Measurements from ENCODE around the gene MAU2.

MAU2 gene

DNA sequence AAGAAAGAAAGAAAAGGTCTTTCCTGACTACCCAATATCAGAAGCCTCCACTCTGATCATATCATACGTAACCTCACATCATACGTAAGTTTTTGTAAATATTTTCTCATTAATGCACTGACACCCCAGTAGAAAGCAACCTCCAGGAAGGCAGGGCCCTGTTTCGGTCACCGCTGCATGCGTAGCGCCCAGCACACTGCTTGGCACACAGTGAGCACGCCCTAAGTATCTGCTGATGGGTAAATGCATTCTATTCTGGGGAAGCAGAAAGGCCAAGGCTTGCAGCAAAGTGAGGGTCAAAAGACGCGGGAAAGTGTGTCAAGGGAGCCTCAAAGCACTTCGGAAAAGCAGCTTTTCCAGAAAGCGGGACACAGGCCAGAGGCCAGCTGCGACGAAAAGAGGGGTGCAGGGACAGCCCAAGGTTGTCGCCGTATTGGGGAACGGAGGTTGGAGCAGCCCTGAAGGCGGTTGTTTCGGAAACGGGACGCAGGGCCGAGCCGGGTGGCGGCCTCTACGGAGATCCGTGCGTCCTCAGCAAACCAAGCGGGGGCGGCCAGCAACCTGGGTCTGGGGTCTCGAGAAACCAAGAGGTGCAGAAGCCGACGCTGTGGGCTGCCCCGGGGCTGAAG lies 783 bp upstream of the MAU2 start:
- POLR2A ChIA-PET = no interaction called here
- TF ChIP-seq, protein P1, sequence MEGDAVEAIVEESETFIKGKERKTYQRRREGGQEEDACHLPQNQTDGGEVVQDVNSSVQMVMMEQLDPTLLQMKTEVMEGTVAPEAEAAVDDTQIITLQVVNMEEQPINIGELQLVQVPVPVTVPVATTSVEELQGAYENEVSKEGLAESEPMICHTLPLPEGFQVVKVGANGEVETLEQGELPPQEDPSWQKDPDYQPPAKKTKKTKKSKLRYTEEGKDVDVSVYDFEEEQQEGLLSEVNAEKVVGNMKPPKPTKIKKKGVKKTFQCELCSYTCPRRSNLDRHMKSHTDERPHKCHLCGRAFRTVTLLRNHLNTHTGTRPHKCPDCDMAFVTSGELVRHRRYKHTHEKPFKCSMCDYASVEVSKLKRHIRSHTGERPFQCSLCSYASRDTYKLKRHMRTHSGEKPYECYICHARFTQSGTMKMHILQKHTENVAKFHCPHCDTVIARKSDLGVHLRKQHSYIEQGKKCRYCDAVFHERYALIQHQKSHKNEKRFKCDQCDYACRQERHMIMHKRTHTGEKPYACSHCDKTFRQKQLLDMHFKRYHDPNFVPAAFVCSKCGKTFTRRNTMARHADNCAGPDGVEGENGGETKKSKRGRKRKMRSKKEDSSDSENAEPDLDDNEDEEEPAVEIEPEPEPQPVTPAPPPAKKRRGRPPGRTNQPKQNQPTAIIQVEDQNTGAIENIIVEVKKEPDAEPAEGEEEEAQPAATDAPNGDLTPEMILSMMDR (IDR thresholded peaks at IDR 0.05; ENCODE audit: control extremely low read depth, extremely low read depth, low read depth, missing control alignments) = no peak
- no peak for DNase-seq (ENCODE audit: extremely low spot score)
- CTCF ChIA-PET = no interaction called here

DNA sequence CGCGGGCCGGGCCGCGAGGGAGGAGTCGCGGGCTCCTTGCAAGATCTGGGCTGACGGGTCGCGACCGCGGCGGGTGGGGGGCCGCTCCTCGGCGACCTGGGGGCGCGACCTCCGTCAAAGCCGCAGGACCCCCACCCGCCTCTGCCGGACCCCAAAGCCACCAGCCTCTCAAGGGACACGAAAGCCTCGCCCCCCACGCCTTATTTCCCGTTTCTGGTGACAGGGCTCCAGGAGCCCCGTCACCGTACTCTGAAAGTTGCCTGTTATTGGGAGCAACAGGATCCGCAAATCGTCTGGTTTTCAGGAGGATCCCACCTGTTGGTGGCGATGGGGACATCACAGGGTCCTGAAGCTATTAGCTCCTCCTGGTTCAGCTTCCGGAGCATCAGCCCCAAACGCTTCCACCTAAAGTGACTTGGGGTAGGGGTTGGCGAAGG lies 530 bp downstream of the MAU2 start:
- ChIA-PET POLR2A (interaction anchor here (0.6 kb wide), 1 partner anchor 98 kb away, joined by 5 read pairs; no protein-coding TSS in a partner anchor), CTCF (no interaction called here)
- DNase-seq (ENCODE audit: extremely low spot score) = no peak
- TF ChIP-seq, protein P1 (IDR thresholded peaks at IDR 0.05; ENCODE audit: control extremely low read depth, extremely low read depth, low read depth, missing control alignments) = no peak

DNA sequence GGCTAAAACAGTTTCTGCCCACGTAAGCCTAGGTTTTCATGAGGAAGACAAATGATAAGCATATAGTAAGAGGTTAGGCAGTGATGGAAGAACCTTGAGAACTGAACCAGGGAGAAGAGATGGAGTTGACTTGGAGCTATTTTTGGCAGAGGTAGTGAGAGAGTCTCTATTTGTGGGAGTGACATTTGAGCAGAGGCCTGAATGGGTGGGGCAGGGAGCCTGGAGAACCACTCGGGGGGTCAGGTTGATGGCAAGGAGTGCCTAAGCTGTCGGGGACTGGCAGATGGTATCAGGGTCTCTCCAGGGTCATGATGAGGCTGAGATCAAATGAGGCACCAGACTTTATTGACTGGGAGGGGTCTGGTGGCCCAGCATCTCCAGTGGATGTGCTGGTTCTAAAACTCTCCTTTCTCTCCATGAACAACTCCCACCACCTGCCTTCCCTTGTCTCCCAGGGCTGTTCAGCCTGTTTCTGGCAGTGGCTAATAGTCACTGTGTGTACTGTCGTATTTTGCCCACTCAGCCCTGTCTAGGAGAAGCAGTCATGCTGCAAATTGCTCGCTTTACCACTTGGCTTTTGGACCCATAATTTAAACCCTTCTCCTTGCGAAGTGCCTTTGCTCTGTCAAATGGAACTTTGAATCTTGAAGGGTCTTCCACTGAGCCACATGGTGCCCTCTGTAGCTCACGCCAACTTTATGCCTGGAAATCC lies 3.6 kb downstream of the MAU2 start:
- POLR2A ChIA-PET = no interaction called here
- CTCF ChIA-PET = interaction anchor here (1.1 to 2.0 kb wide), 4 partner anchors 9 to 167 kb away, joined by 3 to 9 read pairs (median 6); no protein-coding TSS in a partner anchor
- TF ChIP-seq, protein P1 (IDR thresholded peaks at IDR 0.05; ENCODE audit: control extremely low read depth, extremely low read depth, low read depth, missing control alignments) = no peak
- no peak for DNase-seq (ENCODE audit: extremely low spot score)

- ChIA-PET CTCF (no interaction called here), POLR2A (interaction anchor here (0.6 kb wide), 1 partner anchor 12 kb away, joined by 6 read pairs; no protein-coding TSS in a partner anchor)
- TF ChIP-seq, protein P1 (IDR thresholded peaks at IDR 0.05; ENCODE audit: control extremely low read depth, extremely low read depth, low read depth, missing control alignments) = no peak
- no peak for DNase-seq (ENCODE audit: extremely low spot score)
Observed at GRCh38 chr19:19327672-19328071, 7.0 kb downstream of the MAU2 start.

GRCh38 chr19:19329126-19329525 lies 8.5 kb downstream of the MAU2 start:
- ChIA-PET POLR2A (interaction anchor here (0.6 kb wide), 1 partner anchor 11 kb away, joined by 3 read pairs; no protein-coding TSS in a partner anchor), CTCF (no interaction called here)
- DNase-seq (ENCODE audit: extremely low spot score) = no peak
- TF ChIP-seq, protein P1 (IDR thresholded peaks at IDR 0.05; ENCODE audit: control extremely low read depth, extremely low read depth, low read depth, missing control alignments) = no peak

DNA sequence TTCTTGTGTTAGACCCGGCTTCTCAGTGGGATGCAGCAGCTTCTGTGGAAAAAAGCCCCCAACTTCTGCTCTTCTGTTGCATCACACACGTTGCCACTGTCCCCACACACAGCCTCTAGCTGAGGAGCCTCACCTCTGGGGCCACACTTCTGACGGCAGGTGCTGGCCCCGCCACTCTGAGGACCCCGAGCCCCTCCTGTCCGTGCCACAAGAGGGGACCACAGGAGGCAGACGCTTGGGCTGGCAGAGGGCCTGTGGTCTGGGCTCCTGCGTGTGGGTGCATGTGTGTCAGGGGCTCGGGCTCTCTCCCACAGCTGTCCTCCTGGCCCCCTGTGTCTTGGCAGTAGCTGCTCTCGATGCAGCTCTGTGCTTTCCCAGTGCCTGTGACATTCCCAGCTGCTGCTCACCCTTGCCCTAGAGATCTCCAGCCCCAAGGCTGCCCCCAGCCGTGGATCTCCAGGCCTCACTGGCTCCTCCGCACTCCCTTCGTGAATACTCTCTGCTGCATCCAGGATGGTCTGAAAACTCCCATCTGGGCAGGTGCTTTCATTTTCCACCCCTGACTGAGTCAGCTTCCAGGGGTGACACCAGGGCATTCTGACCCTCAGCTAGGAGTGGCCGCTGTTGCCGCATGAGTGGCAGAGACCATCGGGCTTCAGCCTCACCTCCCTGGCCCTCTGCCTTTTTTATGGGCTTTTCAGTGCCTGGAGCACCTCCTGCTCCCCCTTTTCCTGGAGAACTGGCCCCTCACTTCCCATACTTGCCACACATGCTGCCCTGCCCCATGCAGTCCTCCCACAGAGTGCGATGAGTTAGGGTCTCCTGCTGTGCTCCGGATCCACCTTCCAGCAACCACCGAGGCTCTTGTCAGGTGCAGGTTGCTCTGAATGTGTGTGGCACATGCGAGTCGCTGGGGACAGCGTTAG lies 13.7 kb downstream of the MAU2 start:
- POLR2A ChIA-PET = interaction anchor here (0.5 kb wide), 1 partner anchor 64 kb away, joined by 4 read pairs; no protein-coding TSS in a partner anchor
- CTCF ChIA-PET = interaction anchor here (1.3 to 1.6 kb wide), 3 partner anchors 8 to 30 kb away, joined by 4 to 8 read pairs (median 7); no protein-coding TSS in a partner anchor
- TF ChIP-seq, protein P1 (IDR thresholded peaks at IDR 0.05; ENCODE audit: control extremely low read depth, extremely low read depth, low read depth, missing control alignments) = no peak
- no peak for DNase-seq (ENCODE audit: extremely low spot score)
